Ascending aorta (tissue), 2 donors: ENCODE measurements around the gene FBXO7. TPM values are rescaled to one million over a fixed set of nuclear protein-coding genes. Genes with fewer than 3 reads are reported as not detected.
A peak's percentile ranks its signal among the peaks of the same experiment; 100 is the strongest.

ENCODE experiments used
- DNase-seq, 2 donors: peaks; one replicate each; pipeline ENCODE4 v3.0.0-alpha.2; 2019; ENCODE audit warnings: low spot score in 2 of 2
- H3K27ac ChIP-seq, 2 donors: fragments of 200-600 bp; sonication (generic); one replicate each; pipeline ENCODE4 v1.5.1; 2016 to 2017; ENCODE audit warnings: mild to moderate bottlenecking in 1 of 2
- H3K27me3 ChIP-seq: fragments of 200-600 bp; sonication (generic); one replicate; pipeline ENCODE4 v1.5.1; 2017
- H3K36me3 ChIP-seq, 2 donors: fragments of 200-600 bp; sonication (generic); one replicate each; pipeline ENCODE4 v1.5.1; 2016
- H3K4me1 ChIP-seq, 2 donors: fragments of 200-600 bp; sonication (generic); one replicate each; pipeline ENCODE4 v1.5.1; 2016 to 2017; ENCODE audit warnings: mild to moderate bottlenecking in 1 of 2
- H3K4me3 ChIP-seq, 2 donors: fragments of 200-600 bp; sonication (generic); one replicate each; pipeline ENCODE4 v1.5.1; 2016 to 2017; ENCODE audit warnings: mild to moderate bottlenecking in 1 of 2
- H3K9me3 ChIP-seq, 2 donors: fragments of 200-600 bp; sonication (generic); one replicate each; pipeline ENCODE4 v1.5.1; 2016
- intact Hi-C: fragments of 100-400 bp; cut with DNase I; formaldehyde crosslinking; loops from one replicate; pipeline ENCODE4 v1.15.1; 2023
- total RNA-seq: library from RNA; depleted of rRNA; stranded (reverse); fragments of >200 nt; gene quantifications from one replicate; pipeline ENCODE4 v1.1.0, GENCODE V29; 2016
- TF ChIP-seq, protein P1 (sequence below), 3 experiments: fragments of 200-600 bp in 2 of 3; fragments of 450-650 bp in 1 of 3; sonication (generic) in 2 of 3; IDR thresholded peaks; one replicate each; pipeline ENCODE4 v1.5.1; 2016 to 2019; ENCODE audit warnings: antibody characterized with exemption in 3 of 3, mild to moderate bottlenecking in 1 of 3, moderate library complexity in 1 of 3

The FBXO7 gene
- total RNA-seq, 1 donor from 2014 or later: 47.0 TPM

DNA sequence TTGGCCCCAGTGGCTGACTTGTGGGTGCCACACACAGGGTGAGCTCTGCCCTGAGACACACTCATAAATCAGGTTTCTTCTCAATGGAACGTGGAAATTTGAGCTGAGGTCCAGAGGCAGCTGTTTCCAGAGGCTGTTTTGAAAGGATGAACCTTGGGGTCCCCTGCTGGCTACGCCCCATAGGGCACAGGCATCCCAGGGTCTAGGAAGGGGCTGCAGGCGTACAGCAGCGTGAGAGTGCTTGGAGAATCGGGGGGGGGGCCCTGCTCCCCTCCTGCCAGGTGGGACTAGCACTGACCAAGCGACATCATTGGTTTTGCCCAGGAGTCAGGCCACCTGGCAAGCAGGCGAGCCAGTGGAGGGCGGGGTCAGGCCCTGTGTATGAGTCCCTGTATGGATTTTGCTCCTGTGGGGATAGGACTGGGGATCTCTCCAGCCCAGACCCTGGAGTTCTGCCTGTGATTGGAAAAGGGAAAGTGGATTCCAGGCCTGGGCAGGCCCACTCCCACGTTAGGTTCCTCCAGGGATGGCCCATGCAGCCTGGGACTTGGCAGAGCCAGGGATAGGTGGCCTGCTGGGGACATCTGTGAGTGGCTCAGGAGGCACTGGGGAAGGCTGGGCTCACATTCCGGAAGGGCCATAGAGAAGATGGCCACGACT is 61.0 kb downstream of the FBXO7 start:
- DNase-seq: no peak
- intact Hi-C loops: no loop called here

DNA sequence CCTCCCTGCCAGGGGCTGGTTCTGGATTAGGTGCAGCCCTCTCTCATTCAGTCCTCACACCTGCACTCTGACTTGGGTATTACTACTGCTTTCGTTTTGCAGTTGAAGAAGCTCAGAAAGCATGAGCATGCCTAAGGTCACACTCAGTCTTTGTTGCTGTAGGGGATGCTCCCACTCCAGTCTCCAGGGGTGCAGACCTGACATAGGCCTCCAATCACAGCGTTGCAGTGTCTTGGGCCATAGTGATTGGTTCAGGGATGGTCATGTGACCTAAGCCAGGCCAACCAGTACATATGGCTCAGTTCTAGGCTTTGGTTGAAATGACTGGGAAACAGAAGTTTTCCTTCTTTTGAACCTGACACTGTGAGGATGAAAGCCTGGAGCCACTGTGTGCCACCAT is 61.7 kb downstream of the FBXO7 start:
- intact Hi-C loops: no loop called here
- Histone ChIP-seq H3K36me3 (no peaks in the 10 kb centered on the region), H3K27ac (no peak overlapping the region), H3K27me3 (no peaks in the 10 kb centered on the region), H3K9me3 (no peaks in the 10 kb centered on the region), H3K4me3 (no peak overlapping the region), H3K4me1 (peaks cover 0 to 3% of the 10 kb centered on the region in 2 donors)
- DNase-seq: no peak
- TF ChIP-seq, protein P1, sequence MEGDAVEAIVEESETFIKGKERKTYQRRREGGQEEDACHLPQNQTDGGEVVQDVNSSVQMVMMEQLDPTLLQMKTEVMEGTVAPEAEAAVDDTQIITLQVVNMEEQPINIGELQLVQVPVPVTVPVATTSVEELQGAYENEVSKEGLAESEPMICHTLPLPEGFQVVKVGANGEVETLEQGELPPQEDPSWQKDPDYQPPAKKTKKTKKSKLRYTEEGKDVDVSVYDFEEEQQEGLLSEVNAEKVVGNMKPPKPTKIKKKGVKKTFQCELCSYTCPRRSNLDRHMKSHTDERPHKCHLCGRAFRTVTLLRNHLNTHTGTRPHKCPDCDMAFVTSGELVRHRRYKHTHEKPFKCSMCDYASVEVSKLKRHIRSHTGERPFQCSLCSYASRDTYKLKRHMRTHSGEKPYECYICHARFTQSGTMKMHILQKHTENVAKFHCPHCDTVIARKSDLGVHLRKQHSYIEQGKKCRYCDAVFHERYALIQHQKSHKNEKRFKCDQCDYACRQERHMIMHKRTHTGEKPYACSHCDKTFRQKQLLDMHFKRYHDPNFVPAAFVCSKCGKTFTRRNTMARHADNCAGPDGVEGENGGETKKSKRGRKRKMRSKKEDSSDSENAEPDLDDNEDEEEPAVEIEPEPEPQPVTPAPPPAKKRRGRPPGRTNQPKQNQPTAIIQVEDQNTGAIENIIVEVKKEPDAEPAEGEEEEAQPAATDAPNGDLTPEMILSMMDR (IDR thresholded peaks at IDR 0.05): no peak

More for the DNA sequence above, 61.0 kb downstream of the FBXO7 start:
- Histone ChIP-seq H3K9me3 (no peaks in the 10 kb centered on the region), H3K27me3 (no peaks in the 10 kb centered on the region), H3K4me1 (peaks cover 0 to 3% of the 10 kb centered on the region in 2 donors), H3K36me3 (no peaks in the 10 kb centered on the region), H3K27ac (peak overlapping the region in 1 of 2 donors; percentile 11), H3K4me3 (no peak overlapping the region)
- TF ChIP-seq, protein P1 (IDR thresholded peaks at IDR 0.05): no peak

DNA sequence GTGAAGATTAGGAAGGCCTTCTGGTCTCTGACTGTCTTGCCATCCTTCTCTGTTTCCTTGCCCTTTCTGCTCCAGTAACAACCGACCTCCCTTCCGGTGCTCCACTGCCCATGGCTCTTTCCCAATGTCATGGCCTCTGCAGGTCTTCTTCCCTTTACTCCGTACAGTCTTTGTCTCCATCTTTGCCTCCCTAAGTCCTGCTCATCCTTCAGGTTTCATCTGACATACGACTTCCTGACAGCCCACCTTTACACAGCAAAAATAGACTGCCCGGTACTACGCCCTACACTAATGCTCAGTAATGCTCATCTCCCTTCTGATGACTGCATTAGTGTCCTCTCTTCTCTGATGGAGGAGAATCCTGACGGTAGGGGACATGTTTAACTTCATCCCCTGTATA is 63.9 kb downstream of the FBXO7 start:
- Histone ChIP-seq H3K4me3 (no peak overlapping the region), H3K27me3 (no peaks in the 10 kb centered on the region), H3K27ac (no peak overlapping the region), H3K4me1 (no peaks in the 10 kb centered on the region), H3K36me3 (no peaks in the 10 kb centered on the region), H3K9me3 (no peaks in the 10 kb centered on the region)
- intact Hi-C loops: no loop called here
- DNase-seq: no peak
- TF ChIP-seq, protein P1 (IDR thresholded peaks at IDR 0.05): no peak

DNA sequence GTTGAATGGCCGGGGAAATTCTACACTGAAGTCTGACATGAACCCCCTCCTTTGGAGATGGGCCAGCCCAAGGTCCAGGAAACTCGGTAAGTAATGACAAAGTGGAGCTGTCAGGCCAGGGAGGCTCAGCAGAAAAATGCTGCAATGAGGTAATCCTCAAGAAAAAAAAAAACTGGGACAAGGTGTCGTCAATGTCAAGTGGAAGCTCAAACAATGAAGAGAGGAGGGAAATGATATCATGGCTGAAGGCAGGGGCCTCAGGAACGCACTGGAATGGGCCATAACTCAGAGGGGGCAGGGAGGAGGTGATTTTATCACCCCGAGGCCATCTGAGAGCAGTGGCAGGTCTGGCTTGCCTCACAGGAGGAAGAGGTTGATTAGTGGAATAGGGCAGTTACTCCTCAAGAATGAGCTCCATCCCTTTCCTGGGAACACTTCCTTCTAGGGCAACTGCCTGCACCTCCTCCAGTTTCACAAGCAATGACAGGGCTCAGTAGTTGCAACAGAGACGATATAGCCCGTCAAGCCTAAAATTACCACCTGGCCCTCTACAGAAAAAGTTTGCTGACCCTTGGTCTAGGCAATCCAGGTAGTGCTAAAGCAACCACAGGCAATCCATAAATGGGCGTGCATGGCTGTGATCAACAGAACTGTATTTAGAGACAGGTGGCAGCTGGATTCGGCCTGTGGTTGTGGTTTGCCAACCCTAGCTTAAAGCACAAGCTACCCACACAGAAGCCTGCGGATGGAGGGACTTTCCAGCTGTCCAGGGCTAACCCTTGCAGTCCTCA is 65.2 kb downstream of the FBXO7 start:
- Histone ChIP-seq H3K4me3 (no peak overlapping the region), H3K36me3 (no peaks in the 10 kb centered on the region), H3K4me1 (no peaks in the 10 kb centered on the region), H3K9me3 (no peaks in the 10 kb centered on the region), H3K27ac (no peak overlapping the region), H3K27me3 (no peaks in the 10 kb centered on the region)
- TF ChIP-seq, protein P1 (IDR thresholded peaks at IDR 0.05): no peak
- intact Hi-C loops: no loop called here
- no peak for DNase-seq

DNA sequence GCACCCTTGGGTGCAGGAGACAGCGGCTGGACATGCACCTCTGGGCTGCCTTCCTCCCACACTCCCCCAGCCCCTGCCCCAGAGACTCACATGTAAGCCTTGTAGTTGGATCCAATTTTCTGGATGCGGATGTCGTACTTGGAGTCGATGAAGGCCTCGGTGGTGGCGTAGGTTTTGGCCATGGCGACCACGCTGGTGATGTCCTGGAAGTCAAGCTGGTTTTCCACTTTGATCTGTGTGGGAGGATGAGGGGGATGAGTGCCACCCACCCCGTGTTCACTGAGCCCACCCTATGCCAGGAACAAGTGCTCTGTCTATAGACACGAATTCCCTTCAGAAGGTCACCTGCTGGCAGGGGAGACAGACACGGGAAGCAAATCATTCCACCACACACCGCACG is 66.9 kb downstream of the FBXO7 start:
- Histone ChIP-seq H3K4me3 (no peak overlapping the region), H3K36me3 (no peaks in the 10 kb centered on the region), H3K9me3 (no peaks in the 10 kb centered on the region), H3K27ac (no peak overlapping the region), H3K4me1 (no peaks in the 10 kb centered on the region), H3K27me3 (no peaks in the 10 kb centered on the region)
- intact Hi-C loops: no loop called here
- no peak for DNase-seq
- TF ChIP-seq, protein P1 (IDR thresholded peaks at IDR 0.05): no peak
